DMS114 treated with DMSO at 0.1 percent for 48 hours (cell line): ENCODE results near the gene GSE1.

Experiments
- DNase-seq: peaks from one replicate; lab custom pipeline; 2025; ENCODE audit not compliant: unreplicated experiment; lab: John Stamatoyannopoulos, UW

Gene GSE1

GRCh38 chr16:85616607-85617321, 3.6 kb downstream of the GSE1 start:
- no peak for DNase-seq

- no peak for DNase-seq
Observed at GRCh38 chr16:85617948-85618347, 4.8 kb downstream of the GSE1 start.

- DNase-seq, result no peak
Observed at GRCh38 chr16:85618521-85618920, 5.4 kb downstream of the GSE1 start.

GRCh38 chr16:85619101-85619891, 6.2 kb downstream of the GSE1 start:
- no peak for DNase-seq

- DNase-seq, result no peak
Observed at GRCh38 chr16:85620374-85620773, 7.3 kb downstream of the GSE1 start.

GRCh38 chr16:85621698-85622428, 8.7 kb downstream of the GSE1 start:
- DNase-seq, result no peak

GRCh38 chr16:85622683-85623082, 9.6 kb downstream of the GSE1 start:
- DNase-seq, result no peak

DNA sequence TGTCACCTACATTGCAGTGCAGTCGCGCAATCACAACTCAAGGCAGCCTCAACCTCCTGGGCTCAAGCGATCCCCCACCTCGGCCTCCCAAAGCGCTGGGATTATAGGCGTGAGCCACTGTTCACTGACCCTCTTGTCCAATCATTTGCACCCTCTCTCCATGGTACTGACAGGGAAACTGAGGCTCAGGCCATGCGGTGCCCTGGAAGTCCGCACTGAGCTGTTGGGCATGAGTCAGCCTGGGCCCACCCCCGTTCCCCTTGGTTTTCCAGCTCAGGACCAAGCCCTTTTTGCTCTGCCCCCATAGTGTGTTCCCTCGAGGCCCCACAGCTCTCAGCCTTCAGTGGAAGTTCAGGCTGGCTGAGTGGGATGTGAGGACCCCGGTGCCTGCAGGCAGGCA, 10.1 kb downstream of the GSE1 start:
- no peak for DNase-seq

DNA sequence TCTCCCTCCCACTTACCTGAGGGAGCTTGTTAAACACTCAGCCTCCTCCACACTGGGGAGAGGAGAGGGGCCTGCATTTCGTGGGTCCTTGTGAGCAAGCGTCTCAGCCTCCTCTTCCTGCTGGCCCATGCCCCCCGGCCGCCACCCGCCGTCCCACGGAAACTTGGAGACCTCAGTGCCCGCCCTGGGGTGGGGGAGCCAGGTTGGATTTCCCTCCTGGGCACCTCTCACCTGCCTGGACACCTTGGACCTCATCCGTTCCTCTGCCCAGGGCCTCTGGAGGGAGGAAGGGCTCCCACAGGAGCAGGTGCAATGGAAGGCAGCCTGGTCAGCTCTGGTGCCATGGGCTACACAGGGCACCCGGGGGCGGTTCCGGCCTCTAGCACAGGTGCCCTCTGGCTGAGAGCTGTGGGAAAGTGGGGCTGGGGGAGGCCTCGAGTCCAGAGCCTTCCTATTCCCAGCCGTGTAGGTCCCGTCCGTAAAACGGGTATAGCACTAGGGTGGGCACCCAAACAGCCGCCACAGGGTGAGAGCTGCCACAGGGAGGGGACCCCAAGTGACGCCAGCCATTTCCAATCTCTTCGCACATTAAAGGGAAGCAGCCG, 11.0 kb downstream of the GSE1 start:
- DNase-seq, result no peak

DNA sequence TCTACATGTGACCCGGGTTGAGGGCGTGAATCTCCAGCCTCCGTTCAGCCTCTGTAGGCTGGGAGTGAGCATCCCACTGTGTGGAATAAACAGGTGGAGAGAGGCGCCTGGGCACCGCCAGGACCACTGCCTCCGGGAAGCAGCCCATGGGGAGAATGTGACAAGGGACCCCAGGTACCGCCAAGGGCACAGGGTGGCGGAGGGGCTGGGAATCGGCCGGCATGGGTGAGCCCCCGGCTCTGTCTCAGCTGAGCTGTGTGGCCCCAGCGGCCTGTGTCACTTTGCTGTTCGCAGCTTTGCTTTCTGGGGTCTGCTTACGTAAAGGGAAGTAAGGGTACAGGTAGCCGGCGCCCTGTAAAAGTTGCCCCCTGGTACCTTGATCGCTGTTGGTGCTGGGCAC, 11.5 kb downstream of the GSE1 start:
- no peak for DNase-seq

DNA sequence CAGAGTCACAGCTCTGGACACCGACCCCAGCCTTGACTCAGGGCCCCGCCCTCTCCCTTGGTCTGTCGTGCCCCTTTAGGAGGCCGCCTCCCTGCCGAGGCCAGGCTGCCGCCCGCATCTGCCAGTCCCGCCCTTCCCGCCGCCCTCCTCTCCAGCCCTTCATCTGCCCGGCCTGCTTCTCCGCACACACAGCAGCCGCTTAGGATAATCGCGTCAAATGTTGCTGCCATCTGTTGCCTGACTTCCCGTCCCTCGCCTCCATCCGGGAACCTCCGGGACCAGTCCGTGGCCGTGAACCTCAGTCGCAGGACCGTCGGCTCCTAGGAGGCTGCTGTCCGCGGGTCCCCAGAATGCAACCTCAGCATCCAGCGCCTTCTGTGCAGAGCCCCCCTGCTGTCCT, 11.9 kb downstream of the GSE1 start:
- no peak for DNase-seq

DNA sequence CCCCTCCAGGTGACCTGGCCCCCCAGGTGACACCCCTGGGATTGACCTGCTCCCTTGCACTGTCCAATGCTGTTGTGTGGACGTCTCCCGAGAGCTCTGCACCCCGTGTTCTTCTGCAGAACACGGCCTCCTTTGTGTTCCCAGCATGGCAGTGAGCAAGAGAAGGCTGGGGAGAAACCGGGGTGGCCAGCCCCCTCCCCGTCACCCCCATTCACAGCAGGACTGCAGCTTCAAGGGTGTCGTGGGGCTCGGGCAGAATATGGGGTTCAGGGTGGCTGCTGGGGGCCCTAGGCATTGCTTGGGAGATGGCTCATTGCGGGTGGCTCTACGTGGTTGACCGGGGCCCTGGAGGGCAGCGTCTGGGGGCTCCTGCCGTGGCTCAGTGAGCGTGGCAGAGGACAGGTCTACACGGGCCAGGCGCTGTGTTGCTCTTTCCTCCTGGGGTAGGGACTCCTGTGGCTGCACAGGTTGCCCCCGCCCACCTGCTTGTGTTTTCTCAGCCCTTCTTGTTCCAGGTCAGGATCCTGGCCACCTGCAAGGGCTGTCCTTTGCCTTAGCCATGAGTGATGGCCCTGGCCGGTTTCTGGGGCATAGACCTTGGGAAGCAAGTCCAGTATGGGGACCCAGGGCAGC, 12.5 kb downstream of the GSE1 start:
- no peak for DNase-seq

DNA sequence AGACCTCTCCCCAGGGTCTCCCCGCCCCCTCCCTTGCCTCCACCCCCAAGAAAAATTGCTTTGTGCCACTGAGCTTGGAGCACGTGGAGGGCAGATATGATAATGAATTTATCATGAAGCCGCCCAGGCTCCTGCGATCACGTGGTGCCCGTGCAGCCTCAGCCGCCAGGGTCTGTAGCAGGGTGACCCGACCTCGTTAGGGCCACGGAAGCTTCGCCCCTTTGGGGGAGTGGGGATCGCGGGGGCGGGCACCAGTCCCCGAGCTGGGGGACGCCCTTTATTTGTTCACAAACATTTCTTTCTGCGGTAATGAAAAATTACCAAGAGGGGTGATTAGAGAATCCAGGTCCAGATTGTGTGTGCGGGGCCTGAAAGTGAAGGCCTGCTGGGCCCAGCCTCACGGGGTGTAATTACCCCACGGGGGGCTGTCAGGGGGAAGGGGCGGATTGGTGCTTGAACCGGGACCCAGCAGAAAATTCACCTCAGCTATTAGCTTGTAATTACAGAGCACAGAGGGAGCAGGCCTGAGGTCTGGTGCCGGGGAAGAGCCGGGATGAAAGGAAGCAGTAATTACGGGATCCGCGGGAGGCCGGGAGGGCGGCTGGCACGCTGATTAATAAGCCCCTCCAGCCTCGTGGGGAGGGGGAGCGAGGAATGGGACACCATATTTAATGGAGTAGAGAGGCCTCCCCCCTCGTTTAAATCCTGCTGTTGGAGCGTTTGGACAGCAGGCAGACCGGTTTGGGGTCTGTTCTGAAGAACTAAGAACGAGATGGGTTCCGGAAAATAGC, 13.3 kb downstream of the GSE1 start:
- DNase-seq, result no peak

DNA sequence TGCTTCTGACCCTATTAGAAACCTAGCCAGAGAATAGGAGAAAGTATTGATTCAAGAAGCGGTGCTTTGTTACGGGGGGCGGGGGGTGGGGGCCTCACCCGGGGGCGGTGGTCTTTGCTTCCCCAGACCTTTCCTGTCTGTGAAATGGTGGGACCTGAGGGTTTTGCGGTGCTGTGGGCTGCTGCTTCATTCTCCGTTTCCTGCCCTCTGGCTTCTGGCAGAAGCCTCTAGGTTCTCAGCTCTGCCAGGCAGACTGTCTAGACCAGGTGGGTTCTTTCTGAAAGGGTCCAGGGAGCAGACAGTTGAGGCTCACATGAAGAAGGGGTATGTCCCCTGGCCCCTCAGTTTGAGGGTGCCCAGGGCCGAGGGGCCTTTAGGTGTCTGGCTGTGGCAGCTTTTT, 14.0 kb downstream of the GSE1 start:
- no peak for DNase-seq

DNA sequence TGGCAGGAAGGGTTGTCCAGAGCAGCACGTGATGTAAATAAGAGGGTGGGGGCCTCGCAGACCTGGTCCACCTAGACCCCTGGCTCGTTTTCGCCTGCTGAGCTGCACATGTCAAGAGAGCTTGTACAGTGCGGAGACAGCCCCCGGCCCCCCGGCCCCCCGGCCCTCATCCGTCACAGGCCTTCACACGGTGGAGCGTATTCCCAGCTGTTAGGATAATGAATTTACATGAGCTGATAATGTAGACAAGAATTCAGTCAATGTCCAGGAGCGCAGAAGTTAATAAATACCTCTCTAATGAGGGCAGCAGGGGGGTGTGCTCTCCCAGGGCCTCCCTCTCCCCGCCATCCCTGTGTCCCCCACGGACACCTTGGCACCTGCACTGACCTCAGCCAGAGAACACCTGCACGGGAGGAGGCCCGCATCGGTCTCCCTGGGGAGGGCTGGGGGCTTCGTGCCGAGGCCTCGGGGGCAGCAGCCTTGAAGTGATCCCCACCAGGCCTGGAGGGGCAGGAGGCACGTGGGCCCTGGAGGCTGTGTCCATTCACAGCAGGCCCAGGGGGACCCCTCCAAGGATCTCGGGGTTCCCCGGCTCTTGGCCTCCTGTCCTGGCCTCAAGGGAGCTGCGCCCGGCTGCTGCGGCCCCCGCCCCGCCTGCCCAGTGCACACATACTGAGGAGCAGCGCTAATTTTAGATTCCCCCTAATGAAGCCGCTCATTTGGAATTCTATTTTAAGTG, 14.6 kb downstream of the GSE1 start:
- DNase-seq, result no peak

GRCh38 chr16:85628265-85628556, 15.1 kb downstream of the GSE1 start:
- DNase-seq, result no peak

- no peak for DNase-seq
Observed at GRCh38 chr16:85628645-85629044, 15.5 kb downstream of the GSE1 start.

DNA sequence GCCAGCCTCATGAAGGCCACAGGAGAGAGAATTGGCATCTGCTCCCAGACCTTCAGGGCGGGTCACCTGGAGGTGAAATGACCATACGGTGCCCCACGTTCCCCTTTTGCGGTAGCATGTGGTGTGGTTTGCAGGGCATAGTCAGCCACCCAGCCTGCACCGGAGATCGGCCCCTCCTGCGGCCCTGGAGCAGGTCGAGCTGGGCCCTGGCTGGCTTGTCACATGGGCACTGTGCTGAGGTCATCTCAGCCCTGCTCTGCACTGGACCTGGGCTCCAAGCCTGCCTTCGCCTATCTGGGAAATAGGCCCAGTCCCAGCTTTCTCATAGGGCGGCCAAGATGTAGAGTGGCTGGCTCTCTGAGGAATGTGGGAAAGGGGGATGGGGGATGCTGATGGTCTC, 16.2 kb downstream of the GSE1 start:
- no peak for DNase-seq

- no peak for DNase-seq
Observed at GRCh38 chr16:85629853-85630252, 16.7 kb downstream of the GSE1 start.

DNA sequence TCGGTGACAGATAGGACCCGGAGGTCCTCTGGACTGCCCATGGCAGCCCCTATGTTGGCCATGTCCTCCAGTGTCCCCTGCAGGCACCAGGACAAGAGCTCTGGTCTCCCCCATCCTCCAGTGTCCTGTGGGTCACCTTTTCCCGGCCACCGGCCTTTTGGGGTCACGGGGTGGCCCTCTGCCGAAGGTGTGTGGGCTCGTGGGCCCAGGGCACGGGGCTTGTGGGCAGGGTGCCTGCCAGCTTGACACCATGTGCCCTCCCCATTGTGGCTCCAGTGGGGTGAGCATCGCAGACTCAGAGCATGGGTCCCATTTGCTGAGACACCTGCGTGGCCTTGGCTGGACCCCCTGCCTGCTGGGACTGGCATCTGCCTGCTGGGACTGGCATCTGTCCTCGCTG, 18.1 kb downstream of the GSE1 start:
- no peak for DNase-seq
